ENCODE data around the gene DNAI1.

The DNAI1 gene

DNA sequence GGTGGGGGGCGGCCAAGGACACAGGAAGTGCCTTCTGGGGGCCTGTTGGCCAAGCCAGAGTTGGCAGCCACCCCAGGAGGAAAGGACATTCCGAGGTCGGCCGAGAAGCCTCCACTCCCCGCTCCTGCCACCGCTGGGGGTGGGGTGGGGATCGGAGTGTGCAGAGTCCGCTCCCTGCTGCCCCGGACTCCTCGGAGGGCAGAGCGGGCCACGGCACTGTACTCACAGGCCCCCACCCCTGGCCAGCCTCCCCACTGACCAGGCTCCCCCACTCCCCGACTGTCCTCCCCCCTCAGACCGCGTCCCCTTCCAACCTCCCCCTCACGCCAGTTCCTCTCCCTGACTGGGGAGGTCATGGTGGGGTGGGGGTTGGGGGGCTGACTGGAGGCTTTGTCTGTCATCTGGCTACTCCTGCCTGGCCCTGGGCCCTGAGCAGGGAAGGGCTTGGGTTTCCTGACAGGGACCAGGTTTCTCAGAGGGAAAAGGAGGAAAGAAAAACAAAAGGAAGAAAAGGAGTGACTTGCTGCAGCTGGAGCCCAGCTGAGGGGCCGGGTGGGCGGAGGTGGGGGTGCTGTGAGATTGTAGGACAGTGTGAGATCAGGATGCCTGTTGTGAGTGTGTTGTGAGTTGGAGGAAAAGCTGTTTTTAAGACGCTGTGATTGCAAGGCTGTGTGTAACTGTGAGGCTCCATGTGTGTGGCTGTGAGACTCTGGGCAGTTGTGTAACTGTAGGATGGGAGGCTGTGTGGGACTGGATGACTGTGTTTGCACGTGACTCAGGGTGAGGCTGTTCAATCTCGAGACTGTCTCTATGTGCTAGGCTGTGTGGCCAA lies 101.2 kb downstream of the DNAI1 start:
- Histone ChIP-seq H3K27ac (ENCODE audit: low read depth, low read length) (no peak overlapping the region), H3K4me3 (ENCODE audit: low read depth, low read length) (no peak overlapping the region), H3K36me3 (ENCODE audit: control insufficient read depth, insufficient read depth, low read length) (no peaks in the 10 kb centered on the region), H3K4me1 (ENCODE audit: control insufficient read depth, insufficient read depth, low read length) (peaks cover 16% of the 10 kb centered on the region), H3K9me3 (ENCODE audit: control insufficient read depth, insufficient read depth, low read length) (no peaks in the 10 kb centered on the region), H3K9ac (ENCODE audit: low read depth, low read length) (no peak overlapping the region), H3K27me3 (ENCODE audit: control insufficient read depth, insufficient read depth, low read length) (peaks cover 11% of the 10 kb centered on the region)

DNA sequence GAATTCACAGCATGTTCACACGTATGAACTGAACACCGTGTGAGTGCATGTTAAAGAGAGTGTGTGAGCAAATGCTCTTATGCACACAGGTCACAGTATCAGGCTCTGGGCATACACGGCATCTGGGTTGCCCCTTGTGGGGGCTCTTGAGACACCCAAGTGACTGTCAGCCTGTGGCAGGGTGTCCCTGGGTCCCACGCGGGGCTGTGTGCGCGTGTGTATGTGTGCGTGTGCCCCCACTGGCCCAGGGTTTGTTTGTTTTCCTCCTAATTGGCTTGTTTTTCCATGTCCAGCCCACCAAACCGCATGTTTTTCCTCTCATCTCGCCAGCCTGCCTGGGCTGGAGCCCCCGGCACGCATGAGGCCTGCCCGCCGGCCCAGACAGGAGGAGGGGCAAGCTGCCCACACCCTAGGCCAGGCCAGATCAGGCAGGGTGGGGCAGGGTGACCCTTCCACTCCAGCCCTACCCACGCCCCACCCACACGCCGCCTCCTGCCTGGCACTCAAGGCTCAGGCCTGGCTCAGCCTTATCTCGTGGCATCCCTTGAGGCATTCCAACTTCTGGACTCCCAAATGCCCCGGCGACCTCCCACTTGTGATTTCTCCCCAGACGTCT lies 102.1 kb downstream of the DNAI1 start:
- Histone ChIP-seq H3K4me3 (ENCODE audit: low read depth, low read length) (no peak overlapping the region), H3K4me1 (ENCODE audit: control insufficient read depth, insufficient read depth, low read length) (peaks cover 10% of the 10 kb centered on the region; the same call in 1 of the 2 replicates), H3K9me3 (ENCODE audit: control insufficient read depth, insufficient read depth, low read length) (no peaks in the 10 kb centered on the region), H3K27me3 (ENCODE audit: control insufficient read depth, insufficient read depth, low read length) (peaks cover 11% of the 10 kb centered on the region), H3K27ac (ENCODE audit: low read depth, low read length) (no peak overlapping the region), H3K36me3 (ENCODE audit: control insufficient read depth, insufficient read depth, low read length) (no peaks in the 10 kb centered on the region), H3K9ac (ENCODE audit: low read depth, low read length) (no peak overlapping the region)

DNA sequence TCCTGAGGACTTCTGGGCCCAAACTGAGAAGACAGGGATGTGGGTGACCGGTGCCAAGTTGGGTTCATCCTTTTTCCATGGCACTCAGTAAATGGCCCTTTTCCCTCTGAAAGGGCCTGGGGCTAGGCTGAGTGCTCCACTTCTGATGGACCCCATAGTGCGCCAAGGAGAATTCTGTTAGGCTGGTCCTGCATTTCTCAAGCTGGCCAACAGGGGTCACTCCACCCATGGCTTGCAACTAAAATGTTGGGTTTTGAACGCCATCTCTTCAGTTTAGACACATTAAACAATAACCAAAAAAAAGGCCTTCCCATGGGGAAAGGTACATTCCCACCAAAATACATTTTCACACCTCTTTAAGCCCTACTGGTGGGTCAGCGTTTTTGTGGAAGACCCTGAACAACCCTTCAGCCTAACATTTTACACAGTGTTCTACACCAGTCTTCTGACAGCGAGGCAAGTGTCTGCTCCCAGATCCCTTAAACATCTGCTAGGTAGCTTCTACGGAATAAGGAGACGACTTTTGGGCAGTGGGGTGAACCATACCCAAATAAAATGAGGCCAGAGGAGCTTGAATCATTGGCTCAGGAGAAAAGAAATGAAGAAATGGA lies 103.6 kb downstream of the DNAI1 start:
- Histone ChIP-seq H3K9me3 (ENCODE audit: control insufficient read depth, insufficient read depth, low read length) (no peaks in the 10 kb centered on the region), H3K9ac (ENCODE audit: low read depth, low read length) (no peak overlapping the region), H3K36me3 (ENCODE audit: control insufficient read depth, insufficient read depth, low read length) (no peaks in the 10 kb centered on the region), H3K27me3 (ENCODE audit: control insufficient read depth, insufficient read depth, low read length) (peaks cover 13% of the 10 kb centered on the region), H3K27ac (ENCODE audit: low read depth, low read length) (no peak overlapping the region), H3K4me3 (ENCODE audit: low read depth, low read length) (no peak overlapping the region), H3K4me1 (ENCODE audit: control insufficient read depth, insufficient read depth, low read length) (peaks cover 17% of the 10 kb centered on the region; the same call in 1 of the 2 replicates)

DNA sequence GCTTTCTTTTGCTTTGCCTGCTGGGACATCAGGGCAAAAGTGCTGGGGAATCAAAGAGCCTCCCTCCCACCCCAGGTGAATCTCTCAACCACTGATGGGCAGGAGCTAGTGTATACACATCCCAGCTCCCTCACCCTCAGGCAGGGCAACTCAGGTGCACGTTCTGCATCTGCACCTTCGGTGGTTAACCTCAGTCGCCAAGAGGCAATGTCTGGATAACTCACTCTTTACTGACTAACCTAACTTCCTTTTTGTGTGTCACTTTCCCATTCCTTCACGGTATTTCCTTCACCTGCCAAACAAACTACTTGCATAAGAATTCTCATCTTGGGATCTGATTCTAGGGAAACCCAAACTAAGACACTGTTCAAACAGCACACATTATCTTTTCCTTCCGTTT lies 104.7 kb downstream of the DNAI1 start:
- H3K36me3 ChIP-seq (ENCODE audit: control insufficient read depth, insufficient read depth, low read length), result no peaks in the 10 kb centered on the region
- no peak overlapping the region for H3K9ac ChIP-seq (ENCODE audit: low read depth, low read length)
- H3K4me1 ChIP-seq (ENCODE audit: control insufficient read depth, insufficient read depth, low read length), result peaks cover 18% of the 10 kb centered on the region; the same call in 1 of the 2 replicates
- H3K4me3 ChIP-seq (ENCODE audit: low read depth, low read length), result no peak overlapping the region
- no peaks in the 10 kb centered on the region for H3K9me3 ChIP-seq (ENCODE audit: control insufficient read depth, insufficient read depth, low read length)
- H3K27ac ChIP-seq (ENCODE audit: low read depth, low read length), result no peak overlapping the region
- H3K27me3 ChIP-seq (ENCODE audit: control insufficient read depth, insufficient read depth, low read length), result peaks cover 18% of the 10 kb centered on the region

DNA sequence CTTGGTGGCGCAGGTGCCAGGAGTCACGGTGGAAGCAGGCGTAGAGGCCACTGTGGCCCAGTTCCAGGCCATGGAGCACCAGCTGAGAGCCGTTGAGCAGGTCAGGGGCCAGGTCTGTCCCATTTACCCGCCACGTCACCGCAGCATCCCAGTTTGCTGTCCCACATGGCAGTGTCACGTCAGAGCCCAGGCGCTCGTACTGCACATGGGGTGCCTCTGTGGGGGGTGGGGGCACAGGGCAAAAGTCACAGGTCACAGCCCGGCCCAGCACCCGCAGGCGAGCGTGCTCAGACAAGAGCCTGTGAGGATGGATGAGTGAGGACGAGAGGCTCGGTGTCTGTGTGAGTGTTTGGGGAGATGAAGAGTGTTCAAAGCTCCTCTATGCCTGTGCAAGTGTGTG lies 106.0 kb downstream of the DNAI1 start:
- Histone ChIP-seq H3K4me1 (ENCODE audit: control insufficient read depth, insufficient read depth, low read length) (peaks cover 30% of the 10 kb centered on the region), H3K4me3 (ENCODE audit: low read depth, low read length) (no peak overlapping the region), H3K27me3 (ENCODE audit: control insufficient read depth, insufficient read depth, low read length) (peaks cover 18% of the 10 kb centered on the region), H3K9me3 (ENCODE audit: control insufficient read depth, insufficient read depth, low read length) (no peaks in the 10 kb centered on the region), H3K27ac (ENCODE audit: low read depth, low read length) (no peak overlapping the region), H3K9ac (ENCODE audit: low read depth, low read length) (no peak overlapping the region), H3K36me3 (ENCODE audit: control insufficient read depth, insufficient read depth, low read length) (no peaks in the 10 kb centered on the region)

DNA sequence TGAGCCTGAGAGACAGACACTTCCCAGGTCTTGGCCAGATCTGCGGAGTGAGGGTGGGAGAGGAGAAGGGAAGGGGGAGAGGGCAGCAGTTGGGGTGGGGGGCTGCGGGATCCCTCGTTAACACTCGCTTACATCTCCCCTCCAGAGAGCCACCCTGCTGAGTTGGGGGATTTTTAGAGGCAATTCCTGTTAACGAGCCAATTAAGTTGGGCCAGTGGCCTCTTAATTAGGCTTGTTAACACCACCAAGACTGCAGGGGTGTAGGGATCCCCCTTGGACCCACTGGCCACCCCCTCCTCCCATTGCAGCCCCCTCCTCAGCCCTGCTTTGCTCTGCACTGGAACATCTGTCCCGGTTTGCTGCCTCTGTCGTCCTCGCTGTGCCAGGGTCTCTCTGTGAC lies 107.3 kb downstream of the DNAI1 start:
- Histone ChIP-seq H3K36me3 (ENCODE audit: control insufficient read depth, insufficient read depth, low read length) (no peaks in the 10 kb centered on the region), H3K27ac (ENCODE audit: low read depth, low read length) (no peak overlapping the region), H3K9ac (ENCODE audit: low read depth, low read length) (no peak overlapping the region), H3K4me1 (ENCODE audit: control insufficient read depth, insufficient read depth, low read length) (peaks cover 21% of the 10 kb centered on the region), H3K4me3 (ENCODE audit: low read depth, low read length) (no peak overlapping the region), H3K27me3 (ENCODE audit: control insufficient read depth, insufficient read depth, low read length) (peaks cover 22% of the 10 kb centered on the region), H3K9me3 (ENCODE audit: control insufficient read depth, insufficient read depth, low read length) (no peaks in the 10 kb centered on the region)

DNA sequence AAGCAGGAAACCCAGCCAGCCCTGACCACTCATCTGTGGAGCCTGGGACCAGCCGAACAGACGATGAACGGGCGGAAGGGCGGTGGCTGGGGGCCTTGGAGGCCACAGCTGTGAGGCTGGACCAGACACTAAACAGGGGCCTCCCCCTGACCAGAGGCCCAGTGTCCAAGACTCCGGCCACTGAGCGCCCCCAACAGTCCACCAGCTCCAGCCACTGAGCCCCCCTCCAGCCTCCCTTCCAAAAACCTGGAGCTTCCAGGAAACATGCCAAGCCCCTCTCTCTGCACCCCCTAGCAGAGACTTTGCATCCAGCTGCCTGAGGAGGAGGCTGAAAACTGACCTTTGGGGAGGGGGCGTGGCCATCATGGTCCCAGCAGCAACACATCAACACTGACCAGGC lies 107.7 kb downstream of the DNAI1 start:
- H3K27ac ChIP-seq (ENCODE audit: low read depth, low read length), result no peak overlapping the region
- no peaks in the 10 kb centered on the region for H3K36me3 ChIP-seq (ENCODE audit: control insufficient read depth, insufficient read depth, low read length)
- H3K4me3 ChIP-seq (ENCODE audit: low read depth, low read length), result no peak overlapping the region
- H3K9ac ChIP-seq (ENCODE audit: low read depth, low read length), result no peak overlapping the region
- H3K9me3 ChIP-seq (ENCODE audit: control insufficient read depth, insufficient read depth, low read length), result no peaks in the 10 kb centered on the region
- H3K27me3 ChIP-seq (ENCODE audit: control insufficient read depth, insufficient read depth, low read length), result peaks cover 23% of the 10 kb centered on the region
- H3K4me1 ChIP-seq (ENCODE audit: control insufficient read depth, insufficient read depth, low read length), result peaks cover 21% of the 10 kb centered on the region

DNA sequence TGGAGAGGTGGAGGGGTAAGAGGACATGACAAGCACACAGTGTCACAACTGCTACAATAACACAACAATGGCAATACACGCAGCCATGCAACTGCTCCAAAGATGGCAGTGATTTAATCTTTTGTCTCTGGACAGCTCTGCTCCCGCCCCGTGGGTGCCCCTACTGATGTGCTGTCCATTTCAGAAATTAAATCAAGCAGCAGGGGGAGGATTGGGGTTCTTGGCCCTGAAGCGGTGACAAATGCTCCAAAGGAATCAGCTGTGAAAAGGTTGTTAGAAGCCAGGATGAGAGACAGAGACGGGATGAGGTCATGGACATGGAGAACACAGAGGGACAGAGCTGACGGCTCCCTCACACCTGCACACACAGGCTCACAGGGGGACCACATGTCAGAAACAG lies 108.4 kb downstream of the DNAI1 start:
- Histone ChIP-seq H3K9ac (ENCODE audit: low read depth, low read length) (no peak overlapping the region), H3K36me3 (ENCODE audit: control insufficient read depth, insufficient read depth, low read length) (no peaks in the 10 kb centered on the region), H3K4me3 (ENCODE audit: low read depth, low read length) (no peak overlapping the region), H3K4me1 (ENCODE audit: control insufficient read depth, insufficient read depth, low read length) (peaks cover 21% of the 10 kb centered on the region), H3K27me3 (ENCODE audit: control insufficient read depth, insufficient read depth, low read length) (peaks cover 23% of the 10 kb centered on the region), H3K9me3 (ENCODE audit: control insufficient read depth, insufficient read depth, low read length) (no peaks in the 10 kb centered on the region), H3K27ac (ENCODE audit: low read depth, low read length) (no peak overlapping the region)

DNA sequence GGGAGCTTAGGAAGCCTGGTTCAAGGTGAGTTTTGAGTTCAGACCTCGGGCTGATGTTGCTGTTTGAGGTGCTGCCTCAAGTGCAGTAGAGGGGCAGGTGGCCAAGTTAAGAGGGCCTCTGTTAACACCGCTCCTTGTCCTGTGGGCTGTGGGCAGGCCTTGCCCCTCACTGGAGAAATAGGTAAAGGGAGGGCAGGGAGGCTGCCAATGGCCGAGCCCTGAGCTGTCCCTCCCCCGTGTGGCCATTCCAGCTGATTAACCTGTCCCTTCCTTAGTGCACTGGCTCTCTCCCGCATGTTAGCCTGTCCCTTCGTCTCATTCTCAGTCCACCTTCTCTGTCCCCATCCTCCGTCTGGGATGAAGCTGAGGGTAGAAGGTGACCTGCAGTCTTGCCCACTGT lies 109.5 kb downstream of the DNAI1 start:
- Histone ChIP-seq H3K36me3 (ENCODE audit: control insufficient read depth, insufficient read depth, low read length) (no peaks in the 10 kb centered on the region), H3K4me1 (ENCODE audit: control insufficient read depth, insufficient read depth, low read length) (peaks cover 21% of the 10 kb centered on the region), H3K27me3 (ENCODE audit: control insufficient read depth, insufficient read depth, low read length) (peaks cover 18% of the 10 kb centered on the region), H3K9ac (ENCODE audit: low read depth, low read length) (no peak overlapping the region), H3K27ac (ENCODE audit: low read depth, low read length) (no peak overlapping the region), H3K9me3 (ENCODE audit: control insufficient read depth, insufficient read depth, low read length) (no peaks in the 10 kb centered on the region), H3K4me3 (ENCODE audit: low read depth, low read length) (no peak overlapping the region)

DNA sequence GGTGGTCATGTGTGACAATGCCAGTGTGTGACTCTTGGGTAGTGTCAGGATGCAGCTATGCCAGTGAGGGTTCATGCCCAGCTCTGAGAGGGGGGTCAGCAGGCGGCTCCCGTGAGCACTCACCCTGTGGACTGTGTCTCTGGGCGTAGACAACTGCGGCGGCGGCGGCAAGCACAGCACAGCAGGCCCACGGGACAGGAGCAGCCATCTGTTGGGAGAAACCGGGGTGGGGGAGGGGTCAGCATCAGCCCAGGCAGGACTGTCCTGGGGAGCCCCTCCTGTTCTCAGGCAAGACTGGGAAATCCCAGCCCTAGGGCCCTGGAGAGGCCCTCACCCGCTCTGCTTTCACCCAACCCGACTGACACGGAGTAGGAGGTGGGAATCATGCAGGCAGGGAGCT lies 110.2 kb downstream of the DNAI1 start:
- H3K27me3 ChIP-seq (ENCODE audit: control insufficient read depth, insufficient read depth, low read length), result peaks cover 12% of the 10 kb centered on the region
- no peaks in the 10 kb centered on the region for H3K9me3 ChIP-seq (ENCODE audit: control insufficient read depth, insufficient read depth, low read length)
- H3K27ac ChIP-seq (ENCODE audit: low read depth, low read length), result no peak overlapping the region
- peaks cover 21% of the 10 kb centered on the region for H3K4me1 ChIP-seq (ENCODE audit: control insufficient read depth, insufficient read depth, low read length)
- H3K9ac ChIP-seq (ENCODE audit: low read depth, low read length), result no peak overlapping the region
- H3K4me3 ChIP-seq (ENCODE audit: low read depth, low read length), result no peak overlapping the region
- H3K36me3 ChIP-seq (ENCODE audit: control insufficient read depth, insufficient read depth, low read length), result no peaks in the 10 kb centered on the region

DNA sequence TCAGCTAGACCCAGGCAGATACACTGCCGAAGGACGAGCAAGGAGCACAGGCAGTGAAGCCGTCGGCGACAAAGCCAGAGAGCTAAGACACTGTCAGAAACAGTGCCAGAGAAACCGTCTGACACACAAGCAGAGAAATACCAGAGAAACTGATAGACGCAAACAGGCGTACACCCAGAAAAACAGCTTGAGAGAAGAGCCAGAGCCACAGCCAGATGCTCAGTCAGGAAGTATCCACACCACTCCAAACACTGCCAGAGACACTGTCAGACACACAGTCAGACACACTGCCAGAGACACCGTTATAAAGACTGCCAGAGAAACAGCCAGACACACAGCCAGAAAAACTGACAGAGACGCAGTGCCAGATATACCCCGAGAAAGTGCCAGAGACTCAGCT lies 111.8 kb downstream of the DNAI1 start:
- Histone ChIP-seq H3K9me3 (ENCODE audit: control insufficient read depth, insufficient read depth, low read length) (no peaks in the 10 kb centered on the region), H3K9ac (ENCODE audit: low read depth, low read length) (no peak overlapping the region), H3K4me3 (ENCODE audit: low read depth, low read length) (no peak overlapping the region), H3K27ac (ENCODE audit: low read depth, low read length) (no peak overlapping the region), H3K4me1 (ENCODE audit: control insufficient read depth, insufficient read depth, low read length) (peaks cover 25% of the 10 kb centered on the region), H3K36me3 (ENCODE audit: control insufficient read depth, insufficient read depth, low read length) (no peaks in the 10 kb centered on the region), H3K27me3 (ENCODE audit: control insufficient read depth, insufficient read depth, low read length) (peaks cover 19% of the 10 kb centered on the region)
